Stimulated activated CD8-positive, alpha-beta memory T cell treated with anti-CD3 and anti-CD28 coated beads, Interleukin-4, amount 100 ng/mL, for 48 hours (primary cell): ENCODE results near the gene ZMIZ1.

ENCODE experiments used
- DNase-seq: peaks from one replicate; pipeline ENCODE4 v3.0.0-alpha.2; 2020

Gene ZMIZ1

GRCh38 chr10:79191951-79192676 is 123.3 kb downstream of the ZMIZ1 start:
- no peak for DNase-seq

DNA sequence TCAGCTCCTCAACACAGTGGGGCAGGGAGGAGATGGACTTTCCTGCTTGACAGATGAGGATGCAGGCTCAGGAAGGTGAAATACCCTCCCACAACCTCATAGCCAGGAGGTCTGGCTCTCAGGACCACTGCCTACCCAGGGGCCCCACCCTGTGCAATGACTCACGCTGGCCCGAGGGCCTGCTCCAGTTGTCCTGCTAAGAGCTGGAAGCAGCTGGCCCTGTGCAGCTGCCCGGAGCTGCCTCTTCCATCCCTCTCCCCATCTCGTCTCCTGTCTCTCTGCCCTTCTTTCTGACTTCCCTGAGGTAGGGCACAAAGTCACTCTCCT is 123.9 kb downstream of the ZMIZ1 start:
- no peak for DNase-seq

GRCh38 chr10:79193694-79194382 is 125.1 kb downstream of the ZMIZ1 start:
- DNase-seq: no peak

GRCh38 chr10:79195091-79195923 is 126.5 kb downstream of the ZMIZ1 start:
- peak; percentile 86 for DNase-seq

DNA sequence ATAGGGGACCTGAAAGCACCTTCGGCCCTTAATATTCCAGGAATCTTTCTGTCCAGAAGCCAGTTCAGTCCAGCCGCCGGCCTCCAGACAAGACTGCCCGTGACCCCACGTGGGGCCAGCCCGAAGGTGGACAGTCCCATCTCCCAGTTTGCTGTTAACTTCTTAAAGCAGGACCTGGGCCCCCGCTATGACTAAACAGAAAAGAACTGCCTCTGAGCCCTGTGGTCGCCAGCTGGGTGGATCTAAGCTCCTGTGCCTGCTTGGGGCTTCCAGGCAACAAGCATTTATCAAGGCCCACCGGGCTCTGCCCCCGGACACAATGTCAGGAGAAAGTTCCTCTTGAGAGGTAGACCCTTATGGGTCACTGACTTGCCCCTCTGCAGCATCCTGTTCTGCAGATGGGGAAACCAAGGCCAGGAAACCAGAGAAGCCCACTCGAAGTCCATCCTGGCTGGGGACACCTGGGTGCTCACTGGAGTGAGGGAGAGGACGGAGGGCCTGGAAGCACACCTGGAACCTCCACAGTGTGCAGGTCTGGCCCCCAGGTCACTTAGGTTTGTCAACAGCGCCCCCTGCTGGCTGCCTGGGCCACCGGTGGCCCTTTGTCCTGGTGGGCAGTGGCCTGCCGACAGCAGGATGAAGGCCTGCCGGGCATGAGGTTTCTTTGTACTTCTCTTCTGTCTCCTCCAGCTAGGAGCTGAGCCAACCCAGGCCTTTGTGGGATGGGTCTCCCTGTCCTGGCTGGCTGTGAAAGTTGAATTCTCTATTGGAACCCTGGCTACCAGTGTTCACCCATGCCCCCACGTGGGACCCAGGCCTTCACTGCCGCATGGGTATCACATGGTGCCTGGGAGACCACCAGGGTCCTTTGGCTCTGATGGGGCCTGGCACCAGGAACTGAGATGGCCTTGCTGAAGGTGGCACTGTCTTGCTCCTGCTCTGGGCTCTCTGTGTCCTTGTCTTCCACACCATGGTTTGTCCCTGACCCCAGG is 128.0 kb downstream of the ZMIZ1 start:
- peak; percentile 92 for DNase-seq

GRCh38 chr10:79197558-79197957 is 128.8 kb downstream of the ZMIZ1 start:
- no peak for DNase-seq

GRCh38 chr10:79200346-79200745 is 131.6 kb downstream of the ZMIZ1 start:
- no peak for DNase-seq

- no peak for DNase-seq
These were observed 132.9 kb downstream of the ZMIZ1 start for GRCh38 chr10:79201706-79202105.

DNA sequence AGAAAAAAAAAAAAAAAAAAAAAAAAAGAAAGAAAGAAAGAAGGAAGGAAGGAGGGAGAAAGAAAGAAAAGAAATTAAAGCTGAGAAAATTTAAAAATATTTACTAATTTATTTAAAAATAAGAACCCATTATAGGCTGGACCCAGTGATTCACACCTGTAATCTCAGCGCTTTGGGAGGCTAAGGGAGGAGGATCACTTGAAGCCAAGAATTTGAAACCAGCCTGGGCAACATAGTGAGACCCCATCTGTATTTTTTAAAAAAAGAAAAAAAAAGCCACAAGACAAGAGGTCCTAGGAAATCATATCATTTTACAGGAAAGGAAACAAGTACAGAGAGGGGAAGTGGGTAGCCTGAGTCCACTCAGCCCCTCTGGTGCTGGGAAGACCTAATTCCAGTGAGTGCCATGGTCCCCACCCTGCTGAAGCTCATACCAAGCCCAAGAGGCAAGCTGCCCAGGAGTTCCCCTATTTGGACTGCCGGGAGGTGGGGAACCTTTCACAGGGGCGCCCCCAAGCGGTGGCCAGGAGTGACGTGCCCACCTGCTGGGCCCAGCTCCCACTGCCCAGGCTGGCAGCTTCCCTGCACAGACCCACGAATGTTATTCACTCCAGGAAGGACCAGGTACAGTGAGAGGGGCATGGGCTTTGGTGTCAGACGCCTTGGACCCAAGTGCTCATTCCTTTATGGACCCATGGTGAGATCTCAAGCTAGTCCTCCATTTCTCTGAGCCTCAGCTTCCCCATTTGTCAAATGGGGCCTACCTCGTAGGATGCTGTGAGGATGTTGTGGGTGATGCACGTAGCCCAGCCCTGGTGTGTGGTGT is 133.6 kb downstream of the ZMIZ1 start:
- peak; percentile 70 for DNase-seq

DNA sequence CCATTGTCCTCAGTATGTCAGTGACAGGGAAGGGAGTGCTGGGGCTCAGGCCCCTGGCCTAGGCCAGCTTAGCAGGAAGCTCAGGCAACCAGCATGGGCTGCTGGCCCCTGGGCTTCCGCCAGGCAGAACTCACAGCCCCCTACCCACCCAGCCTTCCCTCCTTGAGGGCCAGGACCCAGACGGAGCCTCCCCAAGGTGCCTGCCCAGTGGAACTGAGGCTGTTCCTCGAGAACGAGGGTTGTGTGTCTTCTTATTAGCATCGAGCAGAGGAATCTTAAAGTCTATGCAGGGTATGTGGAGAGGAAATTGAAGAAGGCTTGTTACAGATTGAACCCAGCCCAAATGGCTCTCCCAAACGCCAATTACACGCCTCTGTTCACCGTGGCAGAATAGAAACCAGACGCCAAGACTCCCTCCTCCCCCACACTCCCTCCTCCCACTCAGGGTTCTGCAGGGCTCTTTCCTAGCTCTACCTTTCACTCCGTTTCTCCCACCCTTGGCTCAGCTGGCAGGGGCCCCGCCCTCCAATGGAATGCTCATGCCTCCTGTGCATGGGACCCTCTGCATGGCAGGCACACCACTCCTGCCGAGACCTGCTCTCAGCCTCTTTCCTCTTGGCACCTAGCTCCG is 134.4 kb downstream of the ZMIZ1 start:
- DNase-seq: no peak

GRCh38 chr10:79203833-79204232 is 135.1 kb downstream of the ZMIZ1 start:
- DNase-seq: no peak

GRCh38 chr10:79206300-79207095 is 137.7 kb downstream of the ZMIZ1 start:
- no peak for DNase-seq

- DNase-seq: no peak
These were observed 138.3 kb downstream of the ZMIZ1 start for GRCh38 chr10:79207096-79207357.

DNA sequence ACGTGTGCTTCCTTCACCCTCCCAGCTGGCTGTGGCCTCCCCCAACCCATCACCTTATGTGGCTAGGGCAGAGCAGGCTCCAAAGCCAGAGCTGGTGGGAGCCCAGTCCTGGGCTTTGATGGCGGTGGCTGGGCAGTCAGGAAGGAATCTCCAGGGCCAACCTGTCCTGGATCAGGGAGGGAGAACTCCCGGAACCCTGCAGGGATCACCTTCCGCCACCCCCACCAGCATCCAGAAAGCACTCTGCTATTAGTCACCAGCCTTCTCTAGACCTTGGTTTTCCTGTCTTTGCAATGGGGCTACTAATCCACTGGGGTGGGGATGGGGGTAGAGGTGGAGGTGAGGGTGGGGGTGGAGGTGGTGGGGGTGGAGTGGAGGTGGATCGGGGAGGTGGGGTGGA is 139.0 kb downstream of the ZMIZ1 start:
- DNase-seq: no peak

DNA sequence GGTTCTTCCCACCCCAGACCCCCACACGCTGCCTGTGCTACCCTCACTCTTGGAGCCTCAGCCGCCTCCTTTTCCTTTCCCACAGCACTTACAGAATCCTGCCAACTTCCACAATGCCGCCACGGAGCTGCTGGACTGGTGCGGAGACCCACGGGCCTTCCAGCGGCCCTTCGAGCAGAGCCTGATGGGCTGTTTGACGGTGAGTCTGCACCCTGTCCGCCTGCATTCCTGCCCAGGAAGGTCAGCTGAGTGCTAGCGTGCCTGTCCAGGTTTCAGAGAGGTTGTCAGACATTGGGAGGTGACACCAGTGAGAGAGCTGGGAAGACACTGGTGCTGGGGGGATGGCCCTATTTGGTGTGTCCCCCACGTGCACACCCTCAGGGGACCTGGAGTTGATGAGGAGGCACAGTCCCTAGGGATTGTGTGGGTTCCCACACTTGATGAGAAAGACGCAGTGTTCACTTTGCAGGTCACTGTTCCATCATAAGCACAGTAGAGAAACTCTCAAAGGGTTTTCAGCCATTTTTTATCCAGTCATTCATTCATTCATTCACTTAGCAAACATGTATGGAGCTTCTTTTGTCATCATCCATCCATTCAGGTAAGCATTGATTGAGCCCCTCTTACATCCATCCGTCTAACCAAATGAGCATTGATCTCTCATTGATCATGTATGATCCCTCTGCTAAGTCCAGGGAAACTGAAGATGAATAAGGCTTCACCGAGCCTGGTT is 139.7 kb downstream of the ZMIZ1 start:
- DNase-seq: no peak

- no peak for DNase-seq
These were observed 140.6 kb downstream of the ZMIZ1 start for GRCh38 chr10:79209340-79209739.

GRCh38 chr10:79209831-79210230 is 141.1 kb downstream of the ZMIZ1 start:
- no peak for DNase-seq

DNA sequence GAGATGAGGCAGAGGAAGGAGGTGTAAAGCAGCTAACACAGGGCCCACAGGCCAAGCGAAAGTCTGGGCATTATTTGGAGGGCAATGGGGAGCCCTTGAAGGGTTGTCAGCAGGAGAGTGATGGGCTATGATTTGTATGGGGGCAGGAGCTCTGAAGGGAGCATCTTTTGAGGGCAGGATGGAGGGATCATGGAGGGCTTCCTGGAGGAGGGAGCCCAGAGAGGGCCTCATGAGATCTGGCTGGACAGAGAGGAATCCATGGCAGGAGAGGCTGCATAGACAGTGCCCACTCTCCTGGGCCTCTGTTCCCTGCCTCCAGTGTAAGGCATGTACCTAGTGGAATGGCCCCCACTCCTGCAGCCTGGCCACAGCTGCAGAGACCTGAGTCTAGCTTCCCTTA is 141.9 kb downstream of the ZMIZ1 start:
- no peak for DNase-seq

DNA sequence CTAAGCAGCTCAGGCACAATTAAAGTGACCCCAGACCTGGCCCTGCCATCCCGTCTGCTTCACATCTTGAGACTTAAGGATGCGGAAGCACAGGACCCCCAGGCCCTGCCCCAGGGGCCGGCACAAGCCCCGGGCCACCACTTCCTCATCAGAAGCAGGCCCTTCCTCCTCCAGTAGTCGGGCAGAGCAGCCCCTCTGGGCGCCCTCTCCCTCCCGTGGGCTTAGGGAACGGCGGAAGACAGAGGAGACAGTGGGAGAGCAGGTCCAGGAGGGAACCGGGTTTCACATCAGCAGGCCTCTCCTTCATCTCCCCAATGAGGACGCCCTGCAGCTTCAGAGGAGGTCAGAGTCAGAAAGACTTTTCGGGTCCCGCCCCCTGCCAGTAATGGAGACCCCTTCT is 142.8 kb downstream of the ZMIZ1 start:
- no peak for DNase-seq

DNA sequence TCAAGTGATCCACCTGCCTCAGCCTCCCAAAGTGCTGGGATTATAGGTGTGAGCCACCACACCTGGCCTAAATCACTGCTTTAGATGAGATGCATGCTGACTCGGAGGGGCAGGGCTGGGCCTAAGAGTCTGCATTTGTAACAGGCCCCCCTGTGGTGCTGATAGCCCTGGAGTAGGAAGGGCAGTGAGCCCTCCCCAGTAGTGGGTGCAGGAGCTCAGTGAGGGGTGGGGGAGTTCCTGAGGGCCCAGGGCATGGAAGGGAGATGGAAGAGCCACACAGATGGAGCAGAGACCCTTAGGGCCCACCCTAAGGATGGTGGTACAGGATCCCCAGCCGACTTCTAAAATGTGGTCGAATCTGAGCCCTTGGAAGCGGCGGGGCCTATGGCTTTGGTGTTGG is 146.8 kb downstream of the ZMIZ1 start:
- no peak for DNase-seq
